HG02588 (cell line): ENCODE data around the gene CDH2.

Experiments
- ATAC-seq: cut with Tn5 transposase; IDR thresholded peaks from one replicate; pipeline ENCODE4 v1.9.1; 2021; ENCODE audit warnings: mild to moderate bottlenecking, moderate library complexity; ENCODE audit not compliant: unreplicated experiment

Gene CDH2

DNA sequence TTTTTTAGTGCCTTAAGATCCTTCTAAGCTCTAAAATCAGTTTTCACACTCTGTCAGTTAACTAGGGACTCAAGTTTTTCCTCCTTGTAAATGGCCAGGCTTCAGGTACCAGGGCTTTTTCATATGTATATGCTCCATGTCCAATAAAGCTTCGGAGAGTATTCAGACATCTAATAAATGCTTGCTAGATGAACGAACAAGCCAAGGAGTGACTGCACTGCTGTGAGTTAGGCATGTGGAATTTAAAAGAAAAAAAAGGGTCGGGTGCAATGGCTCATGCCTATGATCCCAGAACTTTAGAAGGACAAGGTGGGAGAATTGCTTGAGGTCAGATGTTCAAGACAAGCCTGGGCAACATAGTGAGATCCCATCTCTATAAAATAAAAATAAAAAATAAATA is 81.9 kb downstream of the CDH2 start:
- ATAC-seq: no peak

DNA sequence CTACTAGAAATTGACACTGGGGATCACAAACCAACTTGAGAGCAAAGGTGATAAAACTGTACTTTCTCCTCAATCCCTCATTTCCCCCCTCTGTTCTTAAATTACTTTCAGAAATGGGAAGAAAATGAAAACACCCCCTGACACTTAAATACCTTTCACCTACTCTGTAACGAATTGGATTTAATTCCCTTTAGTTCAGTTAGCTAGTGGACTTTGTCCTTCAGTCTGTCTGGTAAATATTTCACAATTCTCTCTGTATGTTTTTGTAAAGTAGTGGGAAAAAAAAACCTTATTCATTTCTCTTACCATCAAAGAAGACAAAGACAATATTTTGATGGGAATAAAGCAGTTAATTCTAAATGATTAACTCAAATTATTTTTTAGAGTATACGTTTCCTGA is 85.7 kb downstream of the CDH2 start:
- no peak for ATAC-seq

DNA sequence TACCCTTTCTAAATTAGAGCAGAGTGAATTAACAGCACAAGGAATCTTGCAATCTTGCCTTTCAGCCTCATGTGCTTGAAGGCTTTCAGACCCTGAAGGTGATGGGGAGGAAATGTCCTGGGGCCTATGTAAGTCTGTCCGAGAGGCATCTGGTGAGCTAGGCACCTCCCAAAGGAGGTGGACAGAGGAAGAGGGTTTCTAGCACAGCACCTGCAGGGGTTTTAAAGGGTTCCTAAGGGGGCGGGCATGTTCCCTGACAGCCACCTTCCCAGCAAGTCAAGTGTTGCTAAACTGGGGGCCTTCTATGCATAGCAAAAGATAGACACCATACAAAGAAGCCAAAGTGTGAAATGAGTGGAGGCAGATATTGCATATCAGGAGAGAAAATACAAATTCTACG is 88.5 kb downstream of the CDH2 start:
- ATAC-seq: no peak

DNA sequence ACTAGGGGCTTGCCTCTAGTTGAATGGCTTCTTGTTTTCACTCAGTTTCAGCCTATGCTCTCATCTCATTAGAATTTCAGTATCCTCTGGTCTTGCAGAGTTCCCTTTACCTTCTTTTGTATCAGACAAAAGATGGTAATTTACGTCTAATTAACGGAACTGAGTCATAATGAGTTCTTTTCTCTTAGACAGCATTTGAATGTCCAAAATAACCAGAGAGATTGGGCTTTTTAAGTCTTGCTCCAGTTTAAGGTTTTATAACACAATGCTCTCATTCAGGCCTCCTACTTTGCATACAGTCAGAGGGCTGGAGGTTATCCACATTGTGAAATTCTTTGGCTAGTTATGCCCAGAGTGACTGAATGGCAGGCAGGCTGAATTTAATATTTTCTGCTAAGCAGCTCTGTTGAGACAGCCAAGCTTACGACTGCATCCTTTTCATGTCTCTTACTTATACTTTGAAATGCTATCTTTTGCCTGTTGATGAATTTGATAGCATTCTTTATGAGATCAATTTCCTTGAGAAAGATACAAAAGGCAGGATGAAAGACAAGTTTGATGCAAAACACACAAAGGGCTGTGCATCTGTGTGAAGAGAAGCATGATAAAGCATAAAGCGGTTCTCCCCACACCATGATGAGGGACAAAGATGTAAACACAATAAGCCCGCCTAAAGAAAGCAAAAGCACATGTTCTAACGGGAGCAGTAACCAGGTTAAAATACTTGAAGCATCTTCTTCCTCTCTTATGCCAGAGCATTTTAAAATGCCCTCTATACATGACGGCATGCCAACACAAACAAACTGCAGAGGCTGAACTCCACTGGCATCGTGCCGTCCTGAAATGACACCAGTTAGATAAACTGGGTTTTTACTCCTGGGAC is 90.0 kb downstream of the CDH2 start:
- no peak for ATAC-seq

DNA sequence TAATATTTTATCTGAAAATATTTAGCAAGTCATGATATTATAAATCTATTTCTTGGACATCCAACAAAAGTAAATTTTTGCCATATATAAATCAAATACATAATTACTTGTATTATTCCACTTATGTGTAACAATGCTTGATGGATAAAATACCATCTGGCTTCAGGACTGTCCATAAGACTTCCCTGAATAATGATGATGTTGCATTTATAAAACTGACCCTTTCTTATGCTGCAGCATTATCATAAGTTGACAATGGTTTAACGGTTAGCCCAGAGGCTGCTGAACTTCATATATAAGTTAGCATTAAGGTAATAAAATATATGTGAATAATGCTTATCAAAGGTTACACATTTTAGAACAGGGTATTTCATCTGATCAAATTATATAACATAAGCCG is 95.4 kb downstream of the CDH2 start:
- no peak for ATAC-seq

DNA sequence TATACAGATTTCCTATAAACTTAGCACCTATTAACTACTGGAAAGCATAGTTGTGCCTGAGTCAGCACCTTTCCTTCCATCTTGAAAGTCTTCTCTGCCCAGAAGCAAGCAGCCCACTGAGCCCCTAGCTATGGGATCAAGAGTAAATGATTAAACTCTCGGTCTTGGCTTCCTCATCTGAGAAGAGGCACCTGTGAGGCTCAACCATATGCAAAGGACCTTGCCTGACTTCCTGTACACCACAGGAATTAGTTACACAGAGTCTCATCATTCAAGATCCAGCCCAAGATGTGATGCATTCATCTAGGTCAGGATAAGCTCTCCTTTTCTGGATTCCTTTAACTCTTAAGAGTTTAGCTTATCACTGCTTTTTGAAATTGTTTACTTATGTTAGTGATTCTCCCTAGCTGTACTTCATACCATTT is 96.0 kb downstream of the CDH2 start:
- no peak for ATAC-seq

DNA sequence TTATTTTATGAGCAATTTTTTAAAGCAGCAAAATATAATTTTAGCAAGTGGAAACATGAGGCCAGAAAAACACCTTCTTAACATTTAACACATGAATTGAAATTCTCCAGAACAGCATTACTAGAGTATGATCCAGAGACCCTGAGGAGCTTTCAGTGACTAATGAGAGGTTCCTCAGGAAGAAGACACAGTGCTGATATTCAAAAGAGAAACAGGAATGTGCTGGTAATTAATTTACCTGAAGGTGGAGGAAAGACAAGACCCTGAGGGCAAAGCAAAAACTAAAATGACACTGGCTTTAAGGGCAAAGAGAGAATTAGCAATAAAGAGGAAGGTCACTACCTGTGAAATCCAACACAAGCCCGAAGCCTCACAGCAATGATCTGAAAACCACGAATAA is 97.0 kb downstream of the CDH2 start:
- no peak for ATAC-seq

DNA sequence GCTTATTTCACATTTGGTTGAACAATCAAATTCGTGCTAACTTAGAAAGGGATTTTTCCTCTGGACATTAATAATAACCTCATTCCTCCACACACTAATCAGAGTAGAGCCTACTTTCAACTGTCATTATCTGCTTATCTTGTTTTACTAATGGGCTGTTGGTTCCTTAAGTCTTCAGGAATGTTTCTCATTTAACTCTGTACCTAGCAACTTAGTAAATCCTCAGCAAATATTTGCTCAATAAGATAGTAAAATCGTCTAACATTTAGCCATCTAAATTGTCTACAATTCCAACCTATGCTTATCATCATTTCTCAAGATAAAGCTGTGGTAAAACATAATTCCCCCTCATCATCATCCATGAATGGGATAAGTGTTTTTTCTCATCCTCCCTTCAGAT is 98.1 kb downstream of the CDH2 start:
- ATAC-seq: no peak

DNA sequence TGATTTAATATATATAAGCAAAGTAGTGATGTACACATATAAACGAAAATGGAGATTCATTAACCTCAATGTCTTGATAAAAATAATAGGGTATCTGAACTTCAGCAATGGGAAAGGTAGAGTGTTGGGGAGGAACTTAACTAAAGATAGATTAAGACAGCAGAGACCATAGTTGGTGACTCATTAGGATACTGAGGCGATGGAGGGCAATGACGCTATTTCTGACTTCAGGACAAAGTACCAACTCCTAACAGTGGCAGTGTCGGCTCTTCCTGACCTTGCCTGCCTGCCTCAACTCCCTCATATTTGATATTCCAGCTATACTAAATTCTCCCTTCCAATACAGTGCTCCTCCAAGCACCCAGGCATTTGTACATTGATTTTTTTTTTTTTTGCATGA is 98.6 kb downstream of the CDH2 start:
- ATAC-seq: no peak

DNA sequence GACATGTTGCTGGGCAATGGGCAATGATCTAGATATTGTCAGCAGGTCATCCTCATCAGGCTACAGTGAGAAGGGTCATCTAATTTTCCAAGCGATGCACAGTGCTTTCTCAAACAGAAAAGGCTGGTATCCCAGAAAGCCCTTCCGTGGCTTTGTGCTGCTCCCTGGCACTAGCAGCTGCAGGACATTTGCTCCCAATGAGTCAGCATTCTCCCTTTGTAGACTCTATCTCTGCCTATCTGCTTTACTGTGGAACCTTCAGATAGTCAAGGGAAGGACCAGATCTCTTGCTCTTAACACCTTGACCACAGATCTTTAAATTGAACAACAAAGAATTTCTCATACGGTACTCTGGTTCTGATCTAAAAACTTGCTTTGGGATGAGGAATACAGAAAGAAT is 101.4 kb downstream of the CDH2 start:
- ATAC-seq: no peak

DNA sequence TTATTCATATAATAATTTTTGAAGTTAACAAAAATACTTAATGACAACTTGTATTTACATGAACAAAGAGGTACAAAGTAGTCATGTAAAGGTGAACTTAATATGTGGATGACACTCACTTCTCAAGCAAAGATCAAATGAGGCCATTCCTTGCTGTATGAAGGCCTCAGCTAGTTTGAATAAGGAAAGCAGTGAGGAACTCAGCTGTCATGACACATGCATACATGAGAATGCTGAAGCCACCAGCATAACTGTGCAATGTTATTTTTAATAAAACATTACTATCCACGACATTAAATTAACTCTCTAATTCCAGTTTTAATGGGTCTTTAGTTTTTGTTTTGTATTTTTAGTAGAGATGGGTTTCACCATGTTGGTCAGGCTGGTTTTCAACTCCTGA is 102.9 kb downstream of the CDH2 start:
- no peak for ATAC-seq

DNA sequence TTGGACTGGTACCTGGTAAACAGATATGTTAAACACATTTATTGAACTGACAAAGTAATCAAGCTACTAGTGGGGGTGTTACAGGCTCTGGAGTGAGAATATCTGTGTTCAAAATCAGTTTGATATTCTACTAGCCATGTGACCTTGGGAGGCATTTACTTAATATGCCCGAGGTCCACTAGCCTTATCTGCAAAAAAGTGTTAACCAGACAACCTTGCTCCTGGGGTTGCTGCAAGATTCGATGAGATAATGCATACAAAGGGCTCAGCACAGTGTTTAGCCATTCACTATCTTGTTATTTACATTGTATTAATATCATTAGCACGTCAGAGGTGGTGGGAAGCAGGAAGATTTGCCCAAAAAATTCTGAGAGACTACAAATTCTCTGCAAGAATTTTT is 103.3 kb downstream of the CDH2 start:
- no peak for ATAC-seq

DNA sequence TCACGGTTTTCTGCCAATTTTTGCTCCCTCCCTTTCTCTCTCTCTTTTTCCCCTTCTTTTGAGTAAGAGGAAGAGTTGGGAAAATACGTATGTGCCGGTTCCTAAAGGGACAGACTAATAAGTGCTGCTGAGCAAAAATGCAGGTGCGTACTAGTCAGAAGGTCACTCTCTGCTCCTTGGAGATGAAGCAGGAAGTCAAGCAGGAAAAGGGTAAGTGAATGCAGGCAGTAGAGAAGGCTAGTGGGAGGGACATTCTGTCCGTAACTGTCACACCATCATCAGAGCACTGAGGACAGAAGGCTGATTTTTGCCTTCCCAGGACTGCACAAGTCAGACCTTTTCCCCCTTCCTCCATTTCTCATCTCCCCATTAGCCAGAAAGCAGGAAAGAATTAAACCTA is 105.7 kb downstream of the CDH2 start:
- ATAC-seq: no peak

DNA sequence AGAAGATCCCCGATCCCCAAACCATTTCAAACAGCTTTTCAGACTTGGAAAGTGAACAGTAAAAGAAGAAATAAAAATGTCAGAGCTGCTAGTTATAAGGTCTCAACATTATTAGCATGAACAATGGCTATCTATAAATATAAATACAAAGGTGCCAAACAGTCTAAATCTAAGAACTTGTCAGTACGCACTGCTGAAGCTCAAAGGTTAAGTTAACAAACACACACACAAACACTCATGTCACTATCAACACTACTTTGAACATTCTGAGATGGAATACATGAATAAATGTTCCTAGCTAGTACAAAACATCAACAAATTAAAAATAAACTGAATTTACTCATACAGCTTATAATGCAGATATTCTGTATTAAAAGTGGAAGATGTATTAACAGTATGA is 108.7 kb downstream of the CDH2 start:
- no peak for ATAC-seq

DNA sequence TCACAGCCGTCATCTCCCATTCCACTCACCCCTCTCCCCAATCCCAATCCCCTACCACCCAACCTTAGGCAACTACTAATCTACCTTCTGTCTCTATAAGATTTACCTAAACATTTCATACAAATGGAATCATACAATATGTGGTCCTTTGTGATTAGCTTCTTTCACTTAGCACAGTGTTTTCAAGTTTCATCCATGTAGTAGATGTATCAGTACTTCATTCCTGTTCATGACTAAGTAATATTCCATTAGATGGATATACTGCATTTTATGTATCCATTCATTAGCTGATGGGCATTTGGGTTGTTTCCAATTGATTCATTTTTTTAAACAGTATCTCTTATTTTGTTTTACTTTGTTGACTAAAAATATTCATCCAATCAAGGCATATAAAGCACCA is 109.6 kb downstream of the CDH2 start:
- no peak for ATAC-seq

DNA sequence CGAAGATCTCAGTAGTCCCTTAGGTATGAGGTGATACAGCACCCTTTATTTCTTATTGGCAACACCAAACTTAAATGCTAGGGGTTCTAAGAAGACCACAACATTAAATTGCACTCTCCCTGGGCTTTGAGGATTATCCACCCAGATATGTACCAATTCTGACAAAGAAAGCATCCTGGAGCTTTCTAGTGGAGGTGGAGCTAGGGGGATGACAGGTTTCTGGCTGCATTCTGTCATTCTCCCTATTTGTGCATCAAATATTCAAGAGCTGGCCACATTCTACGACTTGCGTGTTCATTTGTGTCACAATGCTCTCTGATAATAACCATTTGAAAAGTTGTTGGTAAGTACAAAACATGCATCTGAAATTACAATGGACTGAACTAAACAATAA is 111.1 kb downstream of the CDH2 start:
- no peak for ATAC-seq

DNA sequence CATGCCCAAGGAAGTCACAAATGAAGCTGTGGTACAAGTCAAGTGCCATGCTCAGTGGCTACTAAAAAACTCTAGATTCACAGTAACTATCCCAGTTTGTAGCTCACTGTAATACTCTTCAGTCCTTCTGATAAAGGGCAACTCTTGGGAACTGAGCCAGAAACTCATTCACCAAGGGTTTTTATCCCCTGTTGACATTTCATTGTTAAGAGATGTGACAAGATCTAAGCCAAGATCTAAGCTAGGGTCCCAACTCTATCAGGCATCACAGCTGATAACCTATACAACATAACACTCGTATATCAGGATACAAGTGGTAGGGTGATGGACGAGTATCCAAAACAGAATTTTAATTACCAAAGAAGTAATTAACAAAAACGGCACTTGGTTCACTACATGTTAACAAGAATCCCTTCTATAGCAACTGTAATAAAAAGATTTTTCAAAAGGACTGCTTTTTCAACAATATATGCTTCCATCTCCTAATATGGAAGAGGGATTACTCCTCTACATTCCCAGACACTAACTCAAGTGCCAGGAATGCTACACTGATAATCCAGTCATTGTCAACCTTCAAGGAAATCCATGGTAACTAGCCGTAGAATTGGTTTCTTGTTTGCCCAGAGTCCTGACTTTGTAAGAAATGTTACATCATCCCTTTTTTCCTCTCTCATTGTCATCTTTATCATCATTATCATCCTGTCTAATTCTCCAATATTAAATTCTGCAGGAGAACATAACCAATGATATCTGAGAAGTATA is 111.7 kb downstream of the CDH2 start:
- ATAC-seq: no peak

DNA sequence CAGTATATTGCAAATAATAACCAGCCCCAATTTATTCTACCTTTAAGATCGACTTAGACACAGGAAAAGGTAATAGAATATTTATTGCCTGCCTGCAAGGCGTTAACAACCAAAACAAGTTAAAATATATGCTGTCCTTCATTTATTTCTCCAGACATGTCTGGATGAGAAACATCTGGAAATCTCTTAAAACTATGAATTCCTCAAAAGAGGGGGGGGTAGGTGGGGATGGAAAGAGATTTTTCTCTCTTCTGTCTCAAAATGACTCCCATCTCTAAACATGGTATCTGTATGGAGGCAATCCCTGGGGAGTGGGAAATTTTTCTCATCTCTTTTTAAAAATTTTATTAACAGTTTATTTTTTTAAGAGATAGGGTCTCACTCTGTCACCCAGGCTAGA is 113.0 kb downstream of the CDH2 start:
- ATAC-seq: no peak

DNA sequence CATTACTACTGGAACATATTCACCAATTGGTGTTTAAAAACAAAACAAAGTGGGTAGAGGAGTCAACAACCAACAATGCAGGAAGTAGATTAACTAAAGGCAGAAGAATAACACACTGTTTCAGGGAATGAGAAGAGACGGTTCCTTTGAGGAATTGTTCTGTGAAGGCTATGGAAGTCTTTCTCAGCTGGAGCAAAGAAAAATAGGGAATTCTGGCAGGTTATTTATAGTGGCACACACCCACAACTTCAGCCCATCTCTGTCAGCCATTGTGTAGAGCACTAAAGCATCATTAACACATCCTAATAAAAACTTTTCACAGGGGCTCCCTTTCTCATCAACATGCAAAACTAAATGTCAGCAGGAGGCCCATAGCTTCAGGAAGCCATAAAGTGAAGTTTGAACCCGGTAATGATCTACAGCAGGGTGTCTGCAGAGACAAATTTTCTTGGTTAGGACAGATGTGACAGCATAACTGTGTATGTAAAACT is 113.6 kb downstream of the CDH2 start:
- no peak for ATAC-seq

DNA sequence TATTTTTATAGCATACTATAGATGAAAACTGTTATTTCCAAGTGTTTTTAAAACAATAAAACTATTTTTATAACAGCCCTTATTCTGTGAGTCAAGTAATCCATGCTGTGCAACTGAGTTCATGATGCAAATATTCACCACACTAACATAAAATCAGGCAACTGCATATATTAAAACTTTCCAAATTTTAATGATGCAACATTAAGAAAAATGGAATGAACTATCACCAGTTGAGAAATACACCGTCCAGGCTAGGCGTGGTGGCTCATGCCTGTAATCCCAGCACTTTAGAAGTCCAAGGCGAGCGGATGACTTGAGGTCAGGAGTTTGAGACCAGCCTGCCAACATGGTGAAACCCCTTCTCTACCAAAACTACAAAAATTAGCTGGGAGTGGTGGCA is 114.5 kb downstream of the CDH2 start:
- no peak for ATAC-seq

DNA sequence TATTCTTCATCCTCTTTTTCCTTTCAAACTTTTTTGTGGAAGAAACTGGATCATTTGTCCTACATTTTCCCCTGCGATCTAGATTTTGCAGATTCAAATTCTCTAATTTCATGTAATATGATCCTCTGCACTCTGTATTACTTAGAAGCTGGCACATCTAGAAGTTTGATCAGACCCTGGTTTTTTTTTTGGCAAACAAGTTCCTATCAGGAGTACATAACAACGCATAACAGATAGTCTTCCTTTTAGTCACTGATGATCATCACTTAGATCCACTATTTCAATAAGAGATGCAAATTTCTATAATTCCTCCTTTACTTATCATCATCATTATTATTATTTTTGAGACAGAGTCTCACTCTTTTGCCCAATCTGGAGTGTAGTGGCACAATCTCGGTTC is 117.1 kb downstream of the CDH2 start:
- no peak for ATAC-seq

DNA sequence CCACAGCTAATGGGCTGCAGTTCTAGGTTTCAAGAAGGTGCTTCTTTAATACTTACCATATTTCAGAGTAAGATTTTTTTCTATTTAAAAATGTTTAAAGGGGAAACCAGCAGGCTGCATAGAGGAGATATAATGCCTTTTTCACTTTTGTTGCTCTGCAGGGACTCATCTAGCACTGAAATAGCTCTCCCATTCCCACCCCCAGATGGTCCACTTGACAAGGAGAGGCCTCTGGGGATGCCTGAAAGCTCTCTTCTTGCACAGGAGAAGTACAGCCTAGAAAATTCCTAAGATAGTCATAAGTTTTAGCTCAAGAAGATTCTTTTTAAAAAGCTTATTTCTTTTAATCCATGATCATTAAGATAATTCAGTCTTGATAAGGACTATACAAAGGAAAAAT is 126.4 kb downstream of the CDH2 start:
- ATAC-seq: no peak
